Stimulated activated CD4-positive, alpha-beta T cell treated with anti-CD3 and anti-CD28 coated beads, Interleukin-12 subunit alpha, Interleukin-12 subunit beta, amount 100 ng/mL, for 24 hours (primary cell): ENCODE data around the gene CFAP74.
A peak's percentile ranks its signal among the peaks of the same experiment; 100 is the strongest.

Experiments
- DNase-seq, 2 experiments: peaks; one replicate each; pipeline ENCODE4 v3.0.0-alpha.2; 2020; ENCODE audit warnings: low read depth in 2 of 2

Gene CFAP74

GRCh38 chr1:1929639-1930545, 73.7 kb downstream of the CFAP74 start:
- no peak for DNase-seq

- DNase-seq, result no peak
Measured at GRCh38 chr1:1929102-1929638, 74.4 kb downstream of the CFAP74 start.

DNA sequence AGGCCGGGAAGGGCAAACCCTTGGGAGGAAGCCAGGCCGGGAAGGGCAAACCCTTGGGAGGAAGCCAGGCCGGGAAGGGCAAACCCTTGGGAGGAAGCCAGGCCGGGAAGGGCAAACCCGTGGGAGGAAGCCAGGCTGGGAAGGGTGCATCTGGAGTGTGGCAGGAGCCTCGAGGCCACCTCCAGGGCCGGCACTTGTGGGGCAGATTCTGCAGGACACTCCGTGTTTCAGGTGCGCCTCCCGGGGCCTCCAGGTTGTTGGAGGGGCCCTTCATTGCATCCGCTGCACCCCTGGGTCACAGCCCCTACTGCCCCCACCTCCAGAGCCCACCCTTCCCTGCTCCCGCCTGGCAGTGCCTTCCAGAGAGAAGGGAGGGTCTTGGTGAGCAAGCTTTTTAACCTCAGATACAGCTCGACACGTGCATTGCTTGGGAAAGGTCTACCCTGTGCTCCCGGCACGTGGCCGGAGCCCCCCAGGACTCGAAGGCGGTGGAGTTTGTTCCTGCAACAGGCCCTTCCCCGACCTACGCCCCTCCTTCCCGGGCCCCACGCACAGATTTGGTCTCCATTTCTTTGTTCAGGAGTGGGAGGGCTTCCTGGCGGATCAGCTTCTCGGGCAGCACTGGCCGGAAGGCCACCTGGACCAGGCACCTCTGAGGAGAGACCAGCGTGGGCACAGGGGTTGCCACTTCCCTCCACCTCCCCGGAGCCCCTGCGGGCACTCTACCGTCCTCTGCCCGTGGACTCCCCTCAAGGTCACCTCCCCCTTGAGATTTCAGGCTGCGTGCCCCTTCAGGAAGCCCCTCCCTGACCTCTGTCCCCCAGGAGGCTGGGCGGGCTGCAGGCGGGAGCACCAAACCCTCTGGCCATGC, 75.1 kb downstream of the CFAP74 start:
- no peak for DNase-seq

DNA sequence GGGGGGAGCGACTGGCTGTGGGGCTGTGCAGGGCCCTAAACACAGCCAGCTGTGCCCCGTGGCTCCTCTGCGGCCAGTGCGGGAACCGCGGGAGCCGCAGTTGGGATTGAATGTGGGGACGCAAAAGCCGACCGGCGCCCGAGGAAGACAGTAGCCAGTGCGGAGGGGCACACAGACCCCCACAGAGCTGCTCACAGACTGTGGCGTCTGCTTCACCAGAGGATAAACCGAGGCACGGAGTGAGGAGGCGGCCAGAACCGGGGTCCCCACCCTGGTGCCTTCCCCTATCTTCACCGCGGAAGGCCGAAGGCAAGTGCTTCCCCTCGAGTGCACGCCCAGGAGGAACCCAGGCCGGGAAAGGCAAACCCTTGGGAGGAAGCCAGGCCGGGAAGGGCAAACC, 75.8 kb downstream of the CFAP74 start:
- DNase-seq, result no peak

- no peak for DNase-seq
Measured at GRCh38 chr1:1926886-1927660, 76.5 kb downstream of the CFAP74 start.

GRCh38 chr1:1926346-1926811, 77.2 kb downstream of the CFAP74 start:
- DNase-seq, result no peak

DNA sequence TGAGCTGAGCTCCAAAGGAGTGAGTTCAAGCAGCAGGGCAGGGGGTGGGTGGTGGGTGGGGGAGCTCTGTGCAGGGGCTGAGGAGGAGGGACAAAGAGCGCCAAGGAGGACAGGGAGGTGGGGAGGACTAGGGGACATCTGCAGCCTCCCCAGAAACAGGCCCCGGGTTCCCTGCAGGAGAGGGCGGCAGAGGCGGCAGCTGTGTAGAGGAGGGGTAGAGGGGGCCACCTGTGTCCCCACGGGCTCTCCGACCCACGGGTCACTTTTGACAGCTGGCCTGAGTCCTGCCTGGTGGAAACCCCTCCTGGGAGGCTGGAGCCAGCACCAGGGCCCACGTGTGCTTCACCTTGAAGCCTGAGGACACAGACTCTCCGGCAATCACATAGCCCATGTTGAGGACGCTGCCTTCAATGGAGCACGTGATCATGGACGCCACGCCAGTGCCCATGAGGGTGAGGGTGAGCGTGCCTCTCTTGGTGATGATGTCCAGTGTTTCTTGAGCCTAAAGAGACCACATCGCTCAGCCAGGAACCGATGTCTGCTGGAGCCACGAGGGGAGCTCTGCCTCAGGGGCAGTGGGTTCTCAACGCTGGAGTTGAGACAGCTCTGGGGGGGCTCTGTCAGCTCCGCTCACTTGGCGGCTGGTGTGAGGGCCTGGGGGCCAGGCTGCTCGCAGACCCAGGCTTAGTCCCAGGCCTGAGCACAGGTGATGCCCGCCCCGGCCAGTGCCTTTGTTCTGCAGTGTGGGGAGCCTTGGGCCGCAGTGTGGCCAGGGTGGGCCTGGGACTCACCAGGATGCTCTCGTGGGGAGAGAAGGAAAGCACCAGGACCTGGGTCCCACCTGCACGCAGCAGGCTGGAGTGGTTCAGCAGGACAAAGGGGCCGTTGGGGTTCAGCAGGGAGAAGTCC, 77.9 kb downstream of the CFAP74 start:
- no peak for DNase-seq

DNA sequence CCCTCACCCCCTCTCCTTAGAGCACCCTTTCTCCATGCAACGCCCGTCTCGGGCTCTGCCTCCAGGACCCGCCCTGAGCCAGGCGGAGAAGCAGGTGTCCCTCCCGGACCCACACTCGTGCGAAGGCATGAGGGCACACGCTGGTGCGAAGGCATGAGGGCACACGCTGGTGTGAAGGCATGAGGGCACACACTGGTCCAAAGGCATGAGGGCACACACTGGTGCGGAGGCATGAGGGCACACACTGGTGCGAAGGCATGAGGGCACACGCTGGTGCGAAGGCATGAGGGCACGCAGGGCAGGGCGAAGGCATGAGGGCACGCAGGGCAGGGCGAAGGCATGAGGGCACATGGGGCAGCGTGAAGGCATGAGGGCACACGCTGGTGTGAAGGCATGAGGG, 78.7 kb downstream of the CFAP74 start:
- DNase-seq, result no peak

DNA sequence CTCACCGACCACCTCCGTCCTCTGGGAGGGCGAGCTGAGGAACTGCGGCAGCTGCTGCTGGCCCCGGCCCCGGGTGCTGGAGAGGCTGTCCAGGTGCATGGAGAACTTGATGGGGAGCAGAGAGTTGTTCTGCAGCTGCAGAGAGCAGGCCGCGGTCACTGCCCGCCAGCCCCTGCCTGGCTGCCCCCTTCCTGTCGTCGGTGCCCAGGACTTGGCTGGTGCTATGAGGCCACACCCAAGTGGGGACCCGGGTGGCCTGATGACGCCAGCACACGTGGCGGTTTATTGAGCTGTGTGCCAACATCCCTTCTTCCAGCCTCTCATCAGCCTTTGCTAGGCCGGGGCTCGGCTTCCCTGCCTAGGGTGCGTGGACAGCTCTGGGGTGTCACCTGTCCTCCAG, 79.2 kb downstream of the CFAP74 start:
- no peak for DNase-seq

DNA sequence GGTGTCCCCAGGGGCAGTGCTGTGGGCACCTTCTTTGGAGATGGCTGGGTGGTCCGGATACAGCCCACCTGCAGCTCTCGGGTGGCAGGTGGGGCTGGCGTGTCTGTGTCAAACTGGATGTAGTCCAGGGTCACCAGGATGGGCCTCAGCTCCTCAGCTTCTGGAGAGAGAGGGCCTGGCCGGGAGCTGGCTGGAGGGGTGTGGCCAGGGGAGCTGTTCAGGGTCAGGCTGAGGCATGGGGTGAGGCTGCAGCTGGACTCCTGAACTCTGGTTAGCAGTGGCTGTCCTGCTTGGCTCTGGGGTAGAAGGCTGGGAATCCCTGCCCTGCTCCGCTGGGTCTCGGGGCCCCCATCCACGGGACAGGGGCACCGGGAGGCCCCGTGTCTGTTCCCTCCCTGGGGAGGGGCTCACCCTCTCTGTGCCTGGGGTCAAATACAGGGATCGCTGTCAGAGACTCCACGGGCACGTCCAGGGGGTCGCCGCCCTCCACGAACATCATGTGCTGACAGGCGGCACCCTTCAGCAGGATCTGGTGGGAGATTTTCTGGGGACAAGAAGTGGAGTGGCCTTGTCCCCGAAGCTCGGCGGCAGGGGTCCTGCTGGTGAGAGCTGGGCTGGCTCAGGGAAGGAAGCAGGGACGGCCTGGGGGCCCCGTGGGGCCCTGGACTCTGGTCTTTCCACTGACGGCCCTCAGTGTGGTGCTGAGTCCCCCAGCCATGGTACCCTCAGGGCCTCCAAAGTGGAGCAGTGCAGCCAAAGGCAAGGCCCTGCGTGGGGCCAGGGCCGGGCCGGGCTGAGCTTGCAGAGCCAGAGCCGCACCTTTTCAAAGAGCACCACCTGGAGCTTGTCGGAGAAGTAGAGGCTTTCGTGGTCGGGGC, 80.4 kb downstream of the CFAP74 start:
- no peak for DNase-seq

DNA sequence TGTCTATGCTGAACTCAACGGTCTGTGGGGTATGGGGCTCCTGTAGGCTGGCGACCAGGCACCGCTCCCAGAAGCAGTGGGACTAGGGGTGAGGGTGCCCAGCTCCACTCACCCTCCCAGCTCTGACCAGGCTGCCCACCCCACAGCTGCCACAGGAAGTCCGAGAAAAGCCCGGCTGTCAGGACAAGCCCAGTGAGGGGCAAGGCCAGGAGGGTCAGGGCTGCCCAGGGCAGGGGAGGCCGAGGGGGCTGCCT, 81.0 kb downstream of the CFAP74 start:
- no peak for DNase-seq

DNA sequence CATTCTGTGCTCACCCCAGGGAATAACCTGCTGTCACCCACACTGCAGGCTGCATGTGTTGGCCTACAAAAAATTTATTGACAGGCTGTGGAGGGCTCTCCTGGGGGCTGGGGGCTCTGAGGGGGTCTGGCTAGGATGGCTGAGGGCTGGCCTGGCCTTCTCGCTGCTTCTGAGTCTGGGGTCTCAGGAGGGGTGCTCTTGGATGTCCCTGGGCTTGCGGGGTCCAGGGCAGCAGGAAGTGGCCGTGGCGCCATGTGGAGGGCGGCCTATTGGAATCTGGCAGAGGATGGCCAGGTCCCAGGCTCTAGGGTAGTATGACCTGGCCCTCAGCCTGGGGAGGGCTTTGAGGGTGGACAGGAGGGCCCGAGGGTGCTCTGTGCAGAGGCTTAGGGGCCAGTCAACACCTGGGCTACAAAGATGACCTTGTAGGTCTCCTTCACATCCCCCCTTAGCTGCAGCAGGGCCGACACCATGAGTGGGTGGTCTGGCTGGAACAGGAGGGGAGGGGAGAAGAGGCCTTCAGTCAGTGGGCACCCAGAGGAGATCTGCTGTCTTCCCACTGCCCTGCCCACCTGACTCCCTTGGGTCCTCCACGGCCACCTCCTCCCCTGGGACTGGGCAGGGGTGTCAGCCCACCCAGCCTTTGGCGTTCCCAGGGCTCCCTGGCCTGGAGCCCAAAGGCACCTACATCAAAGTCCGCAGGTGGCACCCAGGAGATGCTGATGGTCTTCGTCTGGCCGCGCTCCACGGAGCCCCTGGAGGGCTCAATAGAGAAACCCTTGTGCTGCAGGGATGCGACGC, 81.5 kb downstream of the CFAP74 start:
- no peak for DNase-seq

DNA sequence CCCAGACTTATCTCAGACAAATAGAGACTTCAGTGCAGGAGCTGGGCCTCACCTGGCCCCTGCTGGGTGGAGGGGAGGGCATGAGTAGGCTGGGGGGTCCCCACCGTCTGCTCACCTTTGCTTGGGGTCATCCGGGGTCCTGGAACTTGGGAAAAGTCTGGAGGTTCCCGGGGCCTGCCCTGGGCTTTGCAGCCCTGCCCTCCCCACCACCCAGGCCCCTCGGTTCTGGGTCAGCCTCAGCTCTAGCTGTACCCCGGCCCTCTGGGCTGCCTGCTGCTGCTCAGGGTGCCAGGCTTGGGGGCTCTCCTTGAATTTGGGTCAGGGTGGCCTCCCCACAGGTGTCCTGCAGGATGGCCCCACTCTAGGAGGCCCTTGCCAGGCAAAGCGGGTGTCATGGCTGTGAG, 82.1 kb downstream of the CFAP74 start:
- no peak for DNase-seq

DNA sequence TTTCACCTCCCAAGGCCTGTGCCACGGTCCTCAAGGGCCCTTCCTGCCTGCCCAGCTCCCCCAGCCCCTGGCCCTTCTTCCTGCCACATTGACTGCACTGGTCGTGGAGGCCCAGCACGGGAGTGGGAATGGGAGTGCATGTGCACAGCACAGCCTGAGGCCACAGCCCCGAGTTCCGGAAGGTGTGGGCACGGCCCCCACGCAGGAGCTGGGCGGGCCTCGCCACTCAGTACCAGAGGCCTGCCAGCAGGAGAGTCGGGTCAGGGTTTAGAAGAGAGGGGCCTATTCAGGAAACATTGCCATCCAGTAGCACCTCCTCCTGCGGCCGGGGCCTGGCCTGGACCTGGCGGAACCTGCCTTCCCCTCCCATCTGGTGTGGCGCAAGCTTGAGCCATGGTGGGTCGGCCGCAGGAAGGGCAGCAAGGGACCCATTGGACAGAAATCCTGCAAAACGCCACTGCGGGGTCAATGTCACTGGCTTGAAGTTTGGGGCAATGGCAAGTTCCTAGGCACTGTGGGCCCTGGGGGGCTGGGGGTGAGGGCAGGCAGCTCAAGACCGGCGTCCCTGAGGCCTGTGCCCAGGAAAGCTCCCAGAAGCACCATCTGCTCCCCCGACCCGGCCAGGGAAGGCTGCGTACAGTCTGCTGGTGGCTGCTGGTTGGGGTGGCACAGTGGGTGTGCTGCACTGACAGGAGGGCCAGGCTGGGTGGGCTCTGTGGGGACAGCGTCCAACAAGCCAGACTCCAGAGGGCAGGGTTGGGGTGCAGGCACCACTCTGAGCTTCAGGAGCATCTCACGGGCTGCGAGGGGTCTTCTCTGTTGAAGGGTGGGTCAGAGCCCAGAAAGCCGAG, 82.8 kb downstream of the CFAP74 start:
- DNase-seq, result no peak

GRCh38 chr1:1920057-1920607, 83.5 kb downstream of the CFAP74 start:
- DNase-seq, result no peak

GRCh38 chr1:1919304-1920056, 84.1 kb downstream of the CFAP74 start:
- DNase-seq, result peak; percentile 93 to 97

DNA sequence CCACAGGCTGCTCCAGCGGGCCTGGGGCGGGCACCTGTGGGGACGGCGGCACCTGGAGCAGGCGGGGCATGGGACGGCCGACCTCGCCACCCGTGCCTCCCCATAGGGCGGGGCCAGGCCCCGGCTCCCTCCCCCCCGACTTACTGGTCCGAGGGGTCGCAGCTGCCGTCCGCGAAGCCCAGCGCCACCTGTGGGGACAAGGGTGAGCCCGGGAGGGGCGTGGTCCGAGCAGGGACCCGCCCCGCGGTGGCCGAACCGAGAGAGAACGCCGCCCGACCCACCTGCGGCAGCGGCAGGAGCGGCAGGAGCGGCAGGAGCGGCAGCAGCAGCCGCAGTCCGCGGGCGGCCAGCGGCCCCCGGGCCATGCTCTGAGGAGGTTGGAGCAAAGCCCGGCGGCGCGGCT, 84.7 kb downstream of the CFAP74 start, which contains the start of gene TMEM52:
TSS of gene TMEM52 (minus strand) at position 379 of the 403 bp plus-strand sequence. CDS start at position 365, 14 bp downstream.
- no peak for DNase-seq
